M059J (cell line): ENCODE data around the gene SHCBP1L. TPM values are rescaled to one million over a fixed set of nuclear protein-coding genes. Genes with fewer than 3 reads are reported as not detected.
"Not testable (repeated sequence)": the region's sequence is repeated elsewhere in the genome, so short reads cannot be mapped to it uniquely, and the experiment has no call there.

ENCODE experiments used
- DNase-seq: peaks from one replicate; pipeline ENCODE4 v3.0.0-alpha.2; 2012; ENCODE audit warnings: low read depth
- total RNA-seq: library from RNA; depleted of rRNA; stranded (reverse); fragments of >200 nt; shearing (Covaris generic); gene quantifications from 2 replicates; pipeline ENCODE4 v1.2.3, GENCODE V29; 2014

The SHCBP1L gene
- total RNA-seq, 1 experiment from 2014 or later: not detected

- DNase-seq: no peak
Observed at GRCh38 chr1:182965096-182965495, 12.1 kb upstream of the SHCBP1L start.

- peak; percentile 89 for DNase-seq
Observed at GRCh38 chr1:182962554-182963115, 9.7 kb upstream of the SHCBP1L start.

GRCh38 chr1:182960046-182960445 lies 7.1 kb upstream of the SHCBP1L start:
- no peak for DNase-seq

GRCh38 chr1:182957902-182958395 lies 5.0 kb upstream of the SHCBP1L start:
- DNase-seq: no peak

- no peak for DNase-seq
Observed at GRCh38 chr1:182956708-182957365, 3.9 kb upstream of the SHCBP1L start.

- DNase-seq: peak; percentile 99
Observed at GRCh38 chr1:182955596-182956588, 2.9 kb upstream of the SHCBP1L start.

- DNase-seq: no peak
Observed at GRCh38 chr1:182953826-182954225, 860 bp upstream of the SHCBP1L start.

GRCh38 chr1:182943336-182943735 lies 9.6 kb downstream of the SHCBP1L start:
- not testable (repeated sequence) for DNase-seq

- peak; percentile 10 for DNase-seq
Observed at GRCh38 chr1:182942145-182942544, 10.8 kb downstream of the SHCBP1L start.

GRCh38 chr1:182939413-182939812 lies 13.6 kb downstream of the SHCBP1L start:
- DNase-seq: no peak

GRCh38 chr1:182935716-182936115 lies 17.2 kb downstream of the SHCBP1L start:
- no peak for DNase-seq

- no peak for DNase-seq
Observed at GRCh38 chr1:182930985-182931384, 22.0 kb downstream of the SHCBP1L start.

- DNase-seq: no peak
Observed at GRCh38 chr1:182927693-182928433, 25.1 kb downstream of the SHCBP1L start.

- DNase-seq: no peak
Observed at GRCh38 chr1:182925661-182926060, 27.3 kb downstream of the SHCBP1L start.

- DNase-seq: peak; percentile 28
Observed at GRCh38 chr1:182917378-182917777, 35.6 kb downstream of the SHCBP1L start.

GRCh38 chr1:182913401-182913800 lies 39.6 kb downstream of the SHCBP1L start:
- no peak for DNase-seq

GRCh38 chr1:182910143-182910542 lies 42.8 kb downstream of the SHCBP1L start:
- no peak for DNase-seq

- DNase-seq: no peak
Observed at GRCh38 chr1:182909578-182909977, 43.4 kb downstream of the SHCBP1L start.

GRCh38 chr1:182905321-182905720 lies 47.6 kb downstream of the SHCBP1L start:
- no peak for DNase-seq

GRCh38 chr1:182901946-182902345 lies 51.0 kb downstream of the SHCBP1L start:
- not testable (repeated sequence) for DNase-seq

GRCh38 chr1:182897696-182898095 lies 55.3 kb downstream of the SHCBP1L start:
- no peak for DNase-seq
